Hematopoietic multipotent progenitor cell treated with erythropoietin and hydrocortisone succinate and interleukin-3 and kit ligand, for 17 days (in vitro differentiated cells): ENCODE measurements around the gene GNB1L.

Source experiments
- DNase-seq: peaks from one replicate; pipeline ENCODE4 v3.0.0-alpha.2; 2015; ENCODE audit warnings: low spot score

Gene GNB1L

GRCh38 chr22:19808873-19809478 lies 45.7 kb downstream of the GNB1L start:
- DNase-seq, result no peak

GRCh38 chr22:19807914-19808872 lies 46.5 kb downstream of the GNB1L start:
- DNase-seq, result no peak

- DNase-seq, result no peak
Measured at GRCh38 chr22:19807161-19807913, 47.3 kb downstream of the GNB1L start.

- DNase-seq, result peak; percentile 7
Measured at GRCh38 chr22:19806213-19807160, 48.2 kb downstream of the GNB1L start.

- no peak for DNase-seq
Measured at GRCh38 chr22:19805821-19806212, 48.9 kb downstream of the GNB1L start.

GRCh38 chr22:19803736-19804267 lies 50.9 kb downstream of the GNB1L start:
- DNase-seq, result no peak

- DNase-seq, result no peak
Measured at GRCh38 chr22:19802894-19803735, 51.6 kb downstream of the GNB1L start.

GRCh38 chr22:19802001-19802893 lies 52.4 kb downstream of the GNB1L start:
- DNase-seq, result no peak

GRCh38 chr22:19801340-19802000 lies 53.2 kb downstream of the GNB1L start:
- DNase-seq, result no peak

- no peak for DNase-seq
Measured at GRCh38 chr22:19800761-19801244, 53.9 kb downstream of the GNB1L start.

- no peak for DNase-seq
Measured at GRCh38 chr22:19800306-19800705, 54.4 kb downstream of the GNB1L start.

GRCh38 chr22:19799322-19800190 lies 55.1 kb downstream of the GNB1L start:
- DNase-seq, result no peak

- DNase-seq, result no peak
Measured at GRCh38 chr22:19798891-19799293, 55.8 kb downstream of the GNB1L start.

GRCh38 chr22:19798003-19798665 lies 56.5 kb downstream of the GNB1L start:
- DNase-seq, result no peak

GRCh38 chr22:19797086-19798002 lies 57.3 kb downstream of the GNB1L start:
- DNase-seq, result no peak

GRCh38 chr22:19796160-19796559 lies 58.5 kb downstream of the GNB1L start:
- DNase-seq, result no peak
